ENCODE measurements around the gene BLVRA.

DNA sequence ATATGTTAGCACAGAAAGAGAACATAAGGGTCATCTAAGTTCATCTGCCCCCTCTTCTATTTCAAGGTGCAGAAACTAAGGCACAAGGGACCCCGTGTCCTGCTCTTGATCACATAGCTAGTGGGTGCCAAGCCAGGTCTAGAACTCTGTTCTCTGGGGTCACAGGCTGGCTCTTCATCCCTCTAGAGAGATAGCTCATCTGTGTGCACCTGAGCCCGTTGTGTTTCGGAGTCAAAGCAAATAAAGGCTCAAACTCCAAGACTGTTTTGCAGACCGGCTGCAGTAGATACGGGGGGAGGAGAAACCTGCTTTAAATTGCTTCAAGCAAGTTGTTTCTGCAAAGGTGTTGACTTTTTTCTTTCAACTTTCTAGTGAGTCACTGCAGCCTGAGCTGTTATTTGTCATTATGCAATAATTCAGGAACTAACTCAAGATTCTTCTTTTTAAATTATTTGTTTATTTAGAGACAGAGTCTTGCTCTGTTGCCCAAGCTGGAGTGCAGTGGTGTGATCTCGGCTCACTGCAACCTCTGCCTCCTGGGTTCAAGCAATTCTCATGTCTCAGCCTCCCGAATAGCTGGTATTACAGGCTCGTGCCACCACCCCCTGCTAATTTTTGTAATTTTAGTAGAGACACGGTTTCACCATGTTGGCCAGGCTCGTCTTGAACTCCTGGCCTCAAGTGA, 6.5 kb downstream of the BLVRA start:
- no peak for TF ChIP-seq POLR2A (IDR thresholded peaks at IDR 0.05; ENCODE audit: borderline replicate concordance, extremely low read depth, insufficient read depth, insufficient read length)
- TF ChIP-seq RAD21 (IDR thresholded peaks at IDR 0.05; ENCODE audit: low read depth), result no peak
- no peak for TF ChIP-seq MAX (IDR thresholded peaks at IDR 0.05)

Data from HCT116 (cell line).